DND-41 (cell line): ENCODE data around the gene MYB.

Experiments
- EZH2 ChIP-seq: IDR thresholded peaks from 3 replicates; pipeline ENCODE4 v1.6.1; 2012; ENCODE audit warnings: borderline replicate concordance, low read depth, mild to moderate bottlenecking, moderate library complexity, low read length, inconsistent platforms; ENCODE audit not compliant: severe bottlenecking
- TF ChIP-seq, protein P1 (sequence below): IDR thresholded peaks from 2 replicates; pipeline ENCODE4 v1.5.1; 2012; ENCODE audit warnings: borderline replicate concordance, low read length, moderate library complexity, mild to moderate bottlenecking; ENCODE audit not compliant: poor library complexity, severe bottlenecking; ENCODE audit errors: extremely low read depth

DNA sequence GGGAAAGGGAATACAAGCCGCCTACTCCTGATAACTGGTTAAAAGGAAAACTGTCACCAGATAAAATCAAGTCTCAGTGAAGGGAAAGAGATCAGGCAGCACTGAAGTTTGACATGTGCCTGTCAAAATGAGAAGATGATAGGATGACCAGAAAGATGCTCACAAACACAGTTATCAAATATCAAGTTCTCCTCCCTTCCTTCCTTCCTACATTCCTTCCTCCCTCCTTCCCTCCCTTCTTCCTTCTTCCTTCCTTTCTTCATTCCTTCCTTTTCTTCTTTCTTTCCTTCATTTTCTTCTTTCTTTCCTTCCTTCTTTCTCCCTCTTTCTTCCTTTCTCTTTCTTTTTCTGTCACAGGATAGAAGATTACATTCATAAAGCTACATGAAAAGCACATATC, 55.2 kb downstream of the MYB start:
- TF ChIP-seq, protein P1, sequence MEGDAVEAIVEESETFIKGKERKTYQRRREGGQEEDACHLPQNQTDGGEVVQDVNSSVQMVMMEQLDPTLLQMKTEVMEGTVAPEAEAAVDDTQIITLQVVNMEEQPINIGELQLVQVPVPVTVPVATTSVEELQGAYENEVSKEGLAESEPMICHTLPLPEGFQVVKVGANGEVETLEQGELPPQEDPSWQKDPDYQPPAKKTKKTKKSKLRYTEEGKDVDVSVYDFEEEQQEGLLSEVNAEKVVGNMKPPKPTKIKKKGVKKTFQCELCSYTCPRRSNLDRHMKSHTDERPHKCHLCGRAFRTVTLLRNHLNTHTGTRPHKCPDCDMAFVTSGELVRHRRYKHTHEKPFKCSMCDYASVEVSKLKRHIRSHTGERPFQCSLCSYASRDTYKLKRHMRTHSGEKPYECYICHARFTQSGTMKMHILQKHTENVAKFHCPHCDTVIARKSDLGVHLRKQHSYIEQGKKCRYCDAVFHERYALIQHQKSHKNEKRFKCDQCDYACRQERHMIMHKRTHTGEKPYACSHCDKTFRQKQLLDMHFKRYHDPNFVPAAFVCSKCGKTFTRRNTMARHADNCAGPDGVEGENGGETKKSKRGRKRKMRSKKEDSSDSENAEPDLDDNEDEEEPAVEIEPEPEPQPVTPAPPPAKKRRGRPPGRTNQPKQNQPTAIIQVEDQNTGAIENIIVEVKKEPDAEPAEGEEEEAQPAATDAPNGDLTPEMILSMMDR: no peak
- TF ChIP-seq EZH2: no peak
